ENCODE results near the gene SERPINA3.

GRCh38 chr14:94599656-94600004 lies 12.6 kb upstream of the SERPINA3 start:
- TF ChIP-seq POLR2A (IDR thresholded peaks at IDR 0.05; ENCODE audit: low read depth) (no peak), CTCF (IDR thresholded peaks at IDR 0.05) (no peak), EP300 (IDR thresholded peaks at IDR 0.05) (no peak)
